Adrenal gland (tissue), 12 donors: ENCODE results near the gene RPAP2. TPM values are rescaled to one million over a fixed set of nuclear protein-coding genes. Genes with fewer than 3 reads are reported as not detected.

Experiments used
- DNase-seq, 7 donors: peaks; one replicate each; pipeline ENCODE4 v3.0.0-alpha.2; 2019 to 2020
- H3K27ac ChIP-seq, 5 donors: fragments of 200-600 bp; sonication (generic) in 4 of 5; 1 replicate in 3 of 5; 2 replicates in 2 of 5; pipeline versions ENCODE4 v1.5.1 to v1.8.0; 2016 to 2020; ENCODE audit warnings: mild to moderate bottlenecking in 1 of 5
- H3K27me3 ChIP-seq: fragments of 200-600 bp; 2 replicates; pipeline ENCODE4 v1.8.0; 2021
- H3K36me3 ChIP-seq, 2 donors: fragments of 200-600 bp; replicated peaks in 1 of 2; 1 replicate in 1 of 2; 2 replicates in 1 of 2; pipeline versions ENCODE4 v1.5.1 to v1.8.0; 2018 to 2022
- H3K4me1 ChIP-seq, 2 donors: fragments of 200-600 bp; replicated peaks in 1 of 2; 1 replicate in 1 of 2; 2 replicates in 1 of 2; pipeline versions ENCODE4 v1.5.1 to v1.8.0; 2018 to 2021
- H3K4me3 ChIP-seq, 4 donors: fragments of 200-600 bp; sonication (generic) in 3 of 4; one replicate each; pipeline ENCODE4 v1.5.1; 2016 to 2018
- H3K9me3 ChIP-seq, 3 donors: fragments of 200-600 bp; sonication (generic) in 1 of 3; replicated peaks in 1 of 3; 1 replicate in 2 of 3; 2 replicates in 1 of 3; pipeline versions ENCODE4 v1.5.1 to v1.8.0; 2016 to 2021
- CTCF ChIP-seq, 6 experiments: fragments of 450-650 bp in 4 of 6; fragments of 200-600 bp in 2 of 6; sonication (generic) in 1 of 6; IDR thresholded peaks; 1 replicate in 5 of 6; 2 replicates in 1 of 6; pipeline versions ENCODE4 v1.5.1 to v1.8.0; 2016 to 2021; ENCODE audit warnings: antibody characterized with exemption in 6 of 6, mild to moderate bottlenecking in 2 of 6, moderate library complexity in 1 of 6
- POLR2A ChIP-seq, 2 donors: fragments of 450-650 bp; IDR thresholded peaks; one replicate each; pipeline ENCODE4 v1.6.1; 2017; ENCODE audit warnings: antibody characterized with exemption in 2 of 2, mild to moderate bottlenecking in 2 of 2, moderate library complexity in 1 of 2
- WGBS, 4 donors: extraction: QIAGEN DNeasy Blood & Tissue Kit in 2 of 4; methylation state at CpG; one replicate each; pipeline versions ENCODE4 v1.1.5 to v1.1.7; 2013 to 2017; 5-methylcytosine and 5-hydroxymethylcytosine counted together
- intact Hi-C, 2 donors: fragments of 100-400 bp; cut with DNase I; formaldehyde crosslinking; loops; one replicate each; pipeline versions ENCODE4 v1.14.1 to v1.15.0; 2022 to 2023
- polyA plus RNA-seq, 3 donors: library from polyadenylated mRNA; stranded (reverse); fragments of 200-250 nt in 2 of 3; fragments of 350-450 nt in 1 of 3; fragmentation: Illumina TruSeq in 1 of 3; extraction: RNeasy Lipid Tissue Mini Kit (QIAGEN cat#74804) in 1 of 3; gene quantifications; one replicate each; pipeline ENCODE4 v1.2.3, GENCODE V29; 2013 to 2014
- total RNA-seq, 9 donors: library from RNA; depleted of rRNA in 4 of 9; stranded (reverse); fragments of >200 nt in 4 of 9; fragments of 120-200 nt in 1 of 9; fragmentation: NEBNext Ultra II Directional in 1 of 9; extraction: Animal tissue kit (Norgen Biotek cat#: 25700) in 1 of 9; gene quantifications; one replicate each; pipeline versions ENCODE4 v1.1.0 to v1.2.4, GENCODE V29; 2013 to 2023
- donor health status: healthy with polysubstance abuse.
- donor health status: Bipolar disorder and iron deficiency.
- donor health status: DM: yes; HTN: yes; CAD: no.
- donor health status: DM: no; HTN: no; CAD: no.
- donor health status: DM: no; HTN: no; CAD: no.
- donor health status: DM: yes; HTN: yes; CAD: no.

RPAP2 gene
- total and polyA plus RNA-seq, 12 donors, result 2.3 to 29.0 (median 16.3) TPM

- 90 to 95% (median 92%) methylated on average over 2 of the region's 2 CpGs for WGBS, 4 donors
- Histone ChIP-seq H3K4me3 (no peak overlapping the region), H3K4me1 (peaks cover 0 to 6% of the 10 kb centered on the region in 2 donors), H3K9me3 (no peaks in the 10 kb centered on the region), H3K27ac (no peak overlapping the region), H3K36me3 (peaks cover 0 to 6% of the 10 kb centered on the region in 2 donors), H3K27me3 (no peaks in the 10 kb centered on the region)
- TF ChIP-seq CTCF (IDR thresholded peaks at IDR 0.05) (no peak), POLR2A (IDR thresholded peaks at IDR 0.05) (no peak)
- intact Hi-C loops, result no loop called here
- no peak for DNase-seq
These were observed 61.1 kb downstream of the RPAP2 start for GRCh38 chr1:92359986-92360385.

GRCh38 chr1:92362970-92363369, 64.1 kb downstream of the RPAP2 start:
- H3K36me3 ChIP-seq, result peaks cover 0 to 6% of the 10 kb centered on the region in 2 donors
- intact Hi-C loops, result no loop called here
- no peak for TF ChIP-seq POLR2A (IDR thresholded peaks at IDR 0.05)
- no peak for TF ChIP-seq CTCF (IDR thresholded peaks at IDR 0.05)
- 79 to 91% (median 81%) methylated on average over 3 of the region's 3 CpGs for WGBS, 4 donors
- no peaks in the 10 kb centered on the region for H3K27me3 ChIP-seq
- no peak for DNase-seq
- no peak overlapping the region for H3K27ac ChIP-seq
- H3K4me3 ChIP-seq, result no peak overlapping the region
- H3K9me3 ChIP-seq, result no peaks in the 10 kb centered on the region
- peaks cover 0 to 6% of the 10 kb centered on the region in 2 donors for H3K4me1 ChIP-seq

GRCh38 chr1:92363401-92363800, 64.5 kb downstream of the RPAP2 start:
- WGBS, 4 donors, result 78 to 98% (median 88%) methylated on average over 3 of the region's 3 CpGs

GRCh38 chr1:92365378-92366039, 66.7 kb downstream of the RPAP2 start:
- DNase-seq, result no peak
- Histone ChIP-seq H3K36me3 (no peaks in the 10 kb centered on the region), H3K4me1 (peaks cover 0 to 6% of the 10 kb centered on the region in 2 donors), H3K27ac (no peak overlapping the region), H3K27me3 (no peaks in the 10 kb centered on the region), H3K9me3 (no peaks in the 10 kb centered on the region), H3K4me3 (no peak overlapping the region)
- WGBS, 4 donors, result 79 to 87% (median 83%) methylated on average over 4 of the region's 4 CpGs
- no peak for TF ChIP-seq CTCF (IDR thresholded peaks at IDR 0.05)
- no peak for TF ChIP-seq POLR2A (IDR thresholded peaks at IDR 0.05)
- intact Hi-C loops, result no loop called here

More at GRCh38 chr1:92363401-92363800, 64.5 kb downstream of the RPAP2 start:
- H3K4me3 ChIP-seq, result no peak overlapping the region
- H3K4me1 ChIP-seq, result peaks cover 0 to 6% of the 10 kb centered on the region in 2 donors
- TF ChIP-seq POLR2A (IDR thresholded peaks at IDR 0.05), result no peak
- TF ChIP-seq CTCF (IDR thresholded peaks at IDR 0.05), result no peak
- intact Hi-C loops, result no loop called here
- peaks cover 0 to 6% of the 10 kb centered on the region in 2 donors for H3K36me3 ChIP-seq
- H3K27ac ChIP-seq, result no peak overlapping the region
- H3K9me3 ChIP-seq, result no peaks in the 10 kb centered on the region
- no peak for DNase-seq
- no peaks in the 10 kb centered on the region for H3K27me3 ChIP-seq
